Psoas muscle (tissue), 8 donors: Measurements from ENCODE around the gene CTIF. TPM values are rescaled to one million over a fixed set of nuclear protein-coding genes. Genes with fewer than 3 reads are reported as not detected.

Source experiments
- ATAC-seq, 4 donors: fragments of 200-7000 bp; cut with Tn5 transposase; one replicate each; pipeline ENCODE4 v1.9.1; 2020; ENCODE audit warnings: moderate library complexity in 3 of 4, mild to moderate bottlenecking in 2 of 4
- DNase-seq, 2 donors: peaks; one replicate each; pipeline ENCODE4 v3.0.0-alpha.2; 2020
- H3K27ac ChIP-seq: fragments of 200-600 bp; one replicate; pipeline ENCODE4 v1.8.0; 2022
- H3K27me3 ChIP-seq, 3 donors: fragments of 200-600 bp in 1 of 3; one replicate each; pipeline versions ENCODE4 v1.6.1 to v1.8.0; 2013 to 2022; ENCODE audit warnings: low read length in 2 of 3, mild to moderate bottlenecking in 2 of 3, moderate library complexity in 1 of 3; ENCODE audit not compliant: insufficient read depth in 3 of 3
- H3K36me3 ChIP-seq, 2 donors: fragments of 200-600 bp in 1 of 2; one replicate each; pipeline versions ENCODE4 v1.6.1 to v1.8.0; 2013 to 2022; ENCODE audit warnings: low read depth in 1 of 2, mild to moderate bottlenecking in 1 of 2, moderate library complexity in 1 of 2; ENCODE audit not compliant: insufficient read depth in 1 of 2
- H3K4me1 ChIP-seq: fragments of 200-600 bp; one replicate; pipeline ENCODE4 v1.8.0; 2022
- H3K4me3 ChIP-seq: fragments of 200-600 bp; one replicate; pipeline ENCODE4 v1.8.0; 2022; ENCODE audit warnings: mild to moderate bottlenecking
- H3K9me3 ChIP-seq: fragments of 200-600 bp; one replicate; pipeline ENCODE4 v1.8.0; 2022
- WGBS, 3 donors: extraction: QIAGEN DNeasy Blood & Tissue Kit; methylation state at CpG; one replicate each; pipeline versions ENCODE4 v1.1.6 to v1.1.7; 2013; 5-methylcytosine and 5-hydroxymethylcytosine counted together
- intact Hi-C, 2 donors: fragments of 100-400 bp; cut with DNase I; formaldehyde crosslinking; loops; one replicate each; pipeline versions ENCODE4 v1.11.0 to v1.14.2; 2022
- polyA plus RNA-seq, 3 donors: library from polyadenylated mRNA; stranded (reverse); fragments of 200-250 nt; gene quantifications; one replicate each; pipeline ENCODE4 v1.2.3, GENCODE V29; 2013
- total RNA-seq, 4 donors: library from RNA; stranded (reverse); fragmentation: NEBNext Ultra II Directional in 2 of 4; extraction: Animal tissue kit (Norgen Biotek cat#: 25700) in 2 of 4; gene quantifications; one replicate each; pipeline versions ENCODE4 v1.2.1 to v1.2.4, GENCODE V29; 2021 to 2023
- TF ChIP-seq, protein P1 (sequence below): fragments of 200-600 bp; IDR thresholded peaks from one replicate; pipeline ENCODE4 v1.8.0; 2022; ENCODE audit warnings: antibody characterized with exemption
- donor health status: healthy with polysubstance abuse.
- donor health status: DM: no; HTN: no; CAD: no; lungs with moderate emphysema.
- donor health status: Bipolar disorder and iron deficiency.
- donor health status: healthy.
- donor health status: DM: yes; HTN: yes; CAD: no.
- donor health status: DM: no; HTN: no; CAD: no.
- donor health status: DM: no; HTN: no; CAD: no.
- donor health status: DM: yes; HTN: yes; CAD: no.

CTIF gene
- total and polyA plus RNA-seq, 7 donors = 11.3 to 40.5 (median 26.9) TPM

GRCh38 chr18:48859311-48860268, 320.8 kb downstream of the CTIF start:
- no peaks in the 10 kb centered on the region for H3K36me3 ChIP-seq
- DNase-seq = peak in 1 of 2 donors; percentile 42
- TF ChIP-seq, protein P1, sequence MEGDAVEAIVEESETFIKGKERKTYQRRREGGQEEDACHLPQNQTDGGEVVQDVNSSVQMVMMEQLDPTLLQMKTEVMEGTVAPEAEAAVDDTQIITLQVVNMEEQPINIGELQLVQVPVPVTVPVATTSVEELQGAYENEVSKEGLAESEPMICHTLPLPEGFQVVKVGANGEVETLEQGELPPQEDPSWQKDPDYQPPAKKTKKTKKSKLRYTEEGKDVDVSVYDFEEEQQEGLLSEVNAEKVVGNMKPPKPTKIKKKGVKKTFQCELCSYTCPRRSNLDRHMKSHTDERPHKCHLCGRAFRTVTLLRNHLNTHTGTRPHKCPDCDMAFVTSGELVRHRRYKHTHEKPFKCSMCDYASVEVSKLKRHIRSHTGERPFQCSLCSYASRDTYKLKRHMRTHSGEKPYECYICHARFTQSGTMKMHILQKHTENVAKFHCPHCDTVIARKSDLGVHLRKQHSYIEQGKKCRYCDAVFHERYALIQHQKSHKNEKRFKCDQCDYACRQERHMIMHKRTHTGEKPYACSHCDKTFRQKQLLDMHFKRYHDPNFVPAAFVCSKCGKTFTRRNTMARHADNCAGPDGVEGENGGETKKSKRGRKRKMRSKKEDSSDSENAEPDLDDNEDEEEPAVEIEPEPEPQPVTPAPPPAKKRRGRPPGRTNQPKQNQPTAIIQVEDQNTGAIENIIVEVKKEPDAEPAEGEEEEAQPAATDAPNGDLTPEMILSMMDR = no peak

DNA sequence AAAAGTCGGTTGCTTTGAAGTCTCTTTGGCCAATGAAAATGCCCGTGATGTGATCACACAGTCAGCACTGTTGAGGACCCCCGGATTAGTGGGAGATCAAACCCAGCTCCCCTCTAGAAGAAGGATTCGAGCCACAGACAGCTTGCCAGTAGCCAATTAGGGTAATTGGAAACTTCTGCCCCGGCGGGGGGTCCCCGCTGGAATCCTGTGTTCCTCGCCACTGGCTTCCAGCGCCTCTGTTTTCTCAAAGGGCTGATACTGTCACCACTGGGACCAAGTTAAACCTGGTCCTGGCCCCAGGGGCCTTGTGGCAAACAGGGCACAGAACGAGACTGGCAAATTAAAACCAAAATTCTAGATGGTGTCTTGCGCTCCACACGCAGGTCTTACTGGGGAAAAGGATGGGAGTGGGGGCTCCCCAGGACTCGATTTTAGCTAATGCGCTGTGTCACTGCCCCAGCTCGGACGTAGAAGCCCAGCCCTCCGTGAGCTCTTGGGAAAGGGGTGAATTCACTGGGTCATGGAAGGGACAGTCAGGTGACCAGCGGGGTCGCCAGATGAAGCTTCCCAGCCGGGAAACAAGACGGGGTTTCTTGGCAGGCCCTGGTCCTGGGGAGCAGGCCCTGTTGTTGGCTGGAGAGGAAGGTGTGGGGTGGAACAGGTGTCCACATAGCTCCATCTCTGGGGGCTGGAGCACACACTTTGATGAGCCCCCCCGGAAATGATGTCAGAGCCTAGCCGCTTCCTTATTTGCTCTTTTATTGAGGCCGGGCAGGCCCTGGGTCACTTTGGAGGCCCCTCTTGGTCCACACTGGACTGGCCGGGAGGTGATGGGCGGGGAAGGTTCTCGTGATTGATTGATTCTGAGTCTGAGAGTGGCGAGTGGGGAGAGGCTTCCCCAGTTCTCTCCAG, 321.7 kb downstream of the CTIF start:
- 84 to 89% (median 88%) methylated on average over 27 to 28 of the region's 28 CpGs for WGBS, 3 donors
- Histone ChIP-seq H3K36me3 (no peaks in the 10 kb centered on the region), H3K27ac (no peak overlapping the region), H3K9me3 (no peaks in the 10 kb centered on the region), H3K4me3 (no peak overlapping the region), H3K4me1 (no peaks in the 10 kb centered on the region), H3K27me3 (no peaks in the 10 kb centered on the region)
- TF ChIP-seq, protein P1 = no peak
- ATAC-seq (no peak), DNase-seq (no peak)
- intact Hi-C loops = no loop called here

More at GRCh38 chr18:48859311-48860268, 320.8 kb downstream of the CTIF start:
- ATAC-seq = peak; percentile 33 to 54 (median 43)
- 58 to 67% (median 59%) methylated on average over 39 to 43 of the region's 43 CpGs for WGBS, 3 donors
- no peak overlapping the region for H3K4me3 ChIP-seq
- H3K9me3 ChIP-seq = no peaks in the 10 kb centered on the region
- H3K27me3 ChIP-seq = no peaks in the 10 kb centered on the region
- no peaks in the 10 kb centered on the region for H3K4me1 ChIP-seq
- H3K27ac ChIP-seq = no peak overlapping the region
- intact Hi-C loops = no loop called here

- TF ChIP-seq, protein P1 = no peak
- intact Hi-C loops = no loop called here
- H3K9me3 ChIP-seq = peaks cover 4% of the 10 kb centered on the region
- H3K27me3 ChIP-seq = no peaks in the 10 kb centered on the region
- WGBS, 3 donors = 81 to 93% (median 91%) methylated on average over 8 to 15 of the region's 15 CpGs
- no peak overlapping the region for H3K27ac ChIP-seq
- no peaks in the 10 kb centered on the region for H3K4me1 ChIP-seq
- no peak overlapping the region for H3K4me3 ChIP-seq
- DNase-seq (no peak), ATAC-seq (no peak)
- no peaks in the 10 kb centered on the region for H3K36me3 ChIP-seq
Observed at GRCh38 chr18:48861181-48861708, 322.4 kb downstream of the CTIF start.

DNA sequence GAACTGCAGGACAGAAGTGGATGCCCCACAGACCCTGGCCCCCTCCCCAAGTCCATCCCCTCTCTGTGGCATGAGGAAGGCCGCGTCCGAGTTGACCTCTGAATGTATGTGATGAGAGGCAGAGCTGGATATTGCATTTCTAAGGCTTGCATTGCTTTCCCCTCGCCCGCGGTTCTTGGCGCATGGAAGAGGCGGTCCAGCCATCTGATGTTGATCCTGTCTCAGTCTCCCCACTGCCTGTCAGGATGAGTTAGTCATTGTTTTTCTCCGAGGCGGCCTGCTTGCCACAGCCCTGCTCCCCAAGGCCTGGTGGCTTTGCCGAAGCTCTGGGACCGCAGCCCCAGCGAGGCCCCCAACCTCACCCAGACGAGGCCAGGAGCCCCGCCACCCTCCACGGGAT, 323.3 kb downstream of the CTIF start:
- H3K36me3 ChIP-seq = no peaks in the 10 kb centered on the region
- H3K27me3 ChIP-seq = no peaks in the 10 kb centered on the region
- H3K9me3 ChIP-seq = peaks cover 4% of the 10 kb centered on the region
- ATAC-seq (no peak), DNase-seq (no peak)
- WGBS, 3 donors = 94 to 97% (median 96%) methylated on average over 16 of the region's 16 CpGs
- no peak overlapping the region for H3K4me3 ChIP-seq
- H3K27ac ChIP-seq = no peak overlapping the region
- intact Hi-C loops = no loop called here
- H3K4me1 ChIP-seq = no peaks in the 10 kb centered on the region
- TF ChIP-seq, protein P1 = no peak
